RWPE2 (cell line): ENCODE data around the gene SAMHD1.
A peak's percentile ranks its signal among the peaks of the same experiment; 100 is the strongest.

Source experiments
- ATAC-seq: fragments of 200-7000 bp; cut with Tn5 transposase; 3 replicates; pipeline ENCODE4 v1.9.1; 2021; ENCODE audit warnings: low read depth
- DNase-seq: peaks from one replicate; pipeline ENCODE4 v3.0.0-alpha.2; 2020; ENCODE audit warnings: low spot score
- H3K27ac ChIP-seq: fragments of 450-650 bp; 2 replicates; pipeline ENCODE4 v1.5.1; 2017; ENCODE audit warnings: mild to moderate bottlenecking; ENCODE audit not compliant: poor library complexity, severe bottlenecking
- H3K27me3 ChIP-seq: fragments of 250-450 bp; sonication (Bioruptor Pico); 2 replicates; pipeline ENCODE4 v1.5.1; 2021; ENCODE audit warnings: mild to moderate bottlenecking, moderate library complexity; ENCODE audit not compliant: insufficient read depth, poor library complexity, severe bottlenecking
- H3K36me3 ChIP-seq: fragments of 250-450 bp; sonication (Bioruptor Pico); 2 replicates; pipeline ENCODE4 v1.5.1; 2020; ENCODE audit warnings: low read depth, mild to moderate bottlenecking, moderate library complexity
- H3K4me1 ChIP-seq: fragments of 250-450 bp; sonication (Bioruptor Pico); 2 replicates; pipeline ENCODE4 v1.5.1; 2021; ENCODE audit warnings: mild to moderate bottlenecking, moderate library complexity; ENCODE audit not compliant: insufficient read depth, poor library complexity, severe bottlenecking
- H3K4me3 ChIP-seq: fragments of 250-450 bp; sonication (Bioruptor Pico); 2 replicates; pipeline ENCODE4 v1.5.1; 2021; ENCODE audit warnings: mild to moderate bottlenecking, moderate library complexity; ENCODE audit not compliant: severe bottlenecking
- H3K9me3 ChIP-seq: fragments of 250-450 bp; sonication (Bioruptor Pico); 2 replicates; pipeline ENCODE4 v1.5.1; 2021; ENCODE audit warnings: mild to moderate bottlenecking, moderate library complexity; ENCODE audit not compliant: severe bottlenecking
- CTCF ChIP-seq: fragments of 450-650 bp; IDR thresholded peaks from one replicate; pipeline ENCODE4 v1.5.1; 2017; ENCODE audit warnings: mild to moderate bottlenecking, moderate library complexity; ENCODE audit not compliant: poor library complexity, severe bottlenecking

Gene SAMHD1

GRCh38 chr20:36904690-36905089 is 46.8 kb downstream of the SAMHD1 start:
- no peak for ATAC-seq
- Histone ChIP-seq H3K4me1 (no peaks in the 10 kb centered on the region), H3K36me3 (peaks cover 44% of the 10 kb centered on the region)

GRCh38 chr20:36895036-36895435 is 56.5 kb downstream of the SAMHD1 start:
- Histone ChIP-seq H3K27me3 (no peaks in the 10 kb centered on the region), H3K4me3 (no peak overlapping the region), H3K36me3 (peaks cover 26% of the 10 kb centered on the region), H3K9me3 (no peaks in the 10 kb centered on the region), H3K27ac (no peak overlapping the region), H3K4me1 (no peaks in the 10 kb centered on the region)
- DNase-seq (peak; percentile 32), ATAC-seq (no peak)
- no peak for TF ChIP-seq CTCF

More at GRCh38 chr20:36904690-36905089, 46.8 kb downstream of the SAMHD1 start:
- no peak overlapping the region for H3K4me3 ChIP-seq
- DNase-seq: no peak
- no peaks in the 10 kb centered on the region for H3K9me3 ChIP-seq
- H3K27me3 ChIP-seq: no peaks in the 10 kb centered on the region
- no peak overlapping the region for H3K27ac ChIP-seq
- TF ChIP-seq CTCF: no peak

GRCh38 chr20:36893801-36894200 is 57.7 kb downstream of the SAMHD1 start:
- Histone ChIP-seq H3K27ac (no peak overlapping the region), H3K4me3 (no peak overlapping the region), H3K27me3 (no peaks in the 10 kb centered on the region), H3K4me1 (no peaks in the 10 kb centered on the region), H3K36me3 (peaks cover 30% of the 10 kb centered on the region), H3K9me3 (no peaks in the 10 kb centered on the region)
- DNase-seq: peak; percentile 51
- no peak for ATAC-seq
- TF ChIP-seq CTCF: no peak

- peak; percentile 71 for DNase-seq
Measured at GRCh38 chr20:36891211-36891610, 60.3 kb downstream of the SAMHD1 start.

More at GRCh38 chr20:36891211-36891610, 60.3 kb downstream of the SAMHD1 start:
- H3K4me1 ChIP-seq: no peaks in the 10 kb centered on the region
- ATAC-seq: no peak
- H3K36me3 ChIP-seq: peaks cover 13% of the 10 kb centered on the region
- no peak for TF ChIP-seq CTCF
- H3K27me3 ChIP-seq: no peaks in the 10 kb centered on the region
- H3K9me3 ChIP-seq: no peaks in the 10 kb centered on the region
- no peak overlapping the region for H3K4me3 ChIP-seq
- no peak overlapping the region for H3K27ac ChIP-seq
